Esophagus squamous epithelium (tissue), 5 donors: Measurements from ENCODE around the gene FOCAD. TPM values are rescaled to one million over a fixed set of nuclear protein-coding genes. Genes with fewer than 3 reads are reported as not detected.
A peak's percentile ranks its signal among the peaks of the same experiment; 100 is the strongest.

Experiments used
- DNase-seq: peaks from one replicate; lab custom pipeline; 2025; lab: John Stamatoyannopoulos, UW
- H3K27ac ChIP-seq, 4 donors: fragments of 200-600 bp; sonication (generic); one replicate each; pipeline ENCODE4 v1.5.1; 2016 to 2019; ENCODE audit warnings: mild to moderate bottlenecking in 1 of 4
- H3K27me3 ChIP-seq, 4 donors: fragments of 200-600 bp; sonication (generic); 1 replicate in 3 of 4; 2 replicates in 1 of 4; pipeline versions ENCODE4 v1.5.1 to v1.6.0; 2017 to 2021; ENCODE audit warnings: antibody characterized with exemption in 1 of 4
- H3K36me3 ChIP-seq, 3 donors: fragments of 200-600 bp; sonication (generic); one replicate each; pipeline ENCODE4 v1.5.1; 2016 to 2019
- H3K4me1 ChIP-seq, 3 donors: fragments of 200-600 bp; sonication (generic); one replicate each; pipeline ENCODE4 v1.5.1; 2017 to 2019
- H3K4me3 ChIP-seq, 4 donors: fragments of 200-600 bp; sonication (generic); 1 replicate in 3 of 4; 2 replicates in 1 of 4; pipeline ENCODE4 v1.5.1; 2016 to 2019; ENCODE audit warnings: mild to moderate bottlenecking in 2 of 4, moderate library complexity in 1 of 4
- H3K9me3 ChIP-seq, 3 donors: fragments of 200-600 bp; sonication (generic); one replicate each; pipeline ENCODE4 v1.5.1; 2016 to 2019
- POLR2A ChIP-seq, 4 donors: fragments of 450-650 bp; IDR thresholded peaks; one replicate each; pipeline ENCODE4 v1.6.1; 2017; ENCODE audit warnings: antibody characterized with exemption in 4 of 4, mild to moderate bottlenecking in 4 of 4, moderate library complexity in 3 of 4
- WGBS, 2 donors: methylation state at CpG; one replicate each; pipeline ENCODE4 v1.1.5; 2018; 5-methylcytosine and 5-hydroxymethylcytosine counted together
- intact Hi-C: fragments of 100-400 bp; cut with DNase I; formaldehyde crosslinking; loops from one replicate; pipeline ENCODE4 v1.15.0; 2022
- total RNA-seq, 4 donors: library from RNA; depleted of rRNA; stranded (reverse); fragments of >200 nt; gene quantifications; one replicate each; pipeline ENCODE4 v1.1.0, GENCODE V29; 2016
- TF ChIP-seq, protein P1 (sequence below), 6 experiments: fragments of 450-650 bp in 4 of 6; fragments of 200-600 bp in 2 of 6; sonication (generic) in 2 of 6; IDR thresholded peaks; one replicate each; pipeline ENCODE4 v1.5.1; 2016 to 2019; ENCODE audit warnings: antibody characterized with exemption in 6 of 6, mild to moderate bottlenecking in 4 of 6, moderate library complexity in 4 of 6
- donor health status: DM: yes; HTN: yes; CAD: no.

FOCAD gene
- total RNA-seq, 4 donors from 2014 or later: 20.7 to 34.9 (median 25.5) TPM

DNA sequence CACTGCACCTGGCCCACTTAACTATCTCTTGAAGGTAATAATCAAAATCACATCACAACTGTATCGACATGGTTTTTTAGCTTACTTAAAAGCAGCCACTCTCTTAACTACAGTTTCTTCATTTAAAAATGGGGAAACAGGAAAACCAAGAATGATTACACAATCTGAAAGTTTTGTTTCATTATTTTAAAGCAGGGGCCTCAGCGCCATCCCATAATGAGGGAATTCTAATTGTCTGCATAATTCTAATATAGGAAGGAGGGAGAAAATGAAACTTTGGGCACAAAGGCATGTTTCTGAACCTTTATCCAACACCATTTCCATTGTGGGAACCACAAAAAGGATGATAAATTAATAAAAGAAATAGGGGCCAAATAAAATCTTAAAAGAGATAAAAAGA is 339.8 kb downstream of the FOCAD start:
- 69 to 85% methylated on average over 2 of the region's 2 CpGs for WGBS, 2 donors
- no peak overlapping the region for H3K4me3 ChIP-seq
- H3K9me3 ChIP-seq: no peaks in the 10 kb centered on the region
- no peak overlapping the region for H3K27ac ChIP-seq
- peaks cover 0 to 4% (median 0%) of the 10 kb centered on the region in 3 donors for H3K4me1 ChIP-seq
- H3K36me3 ChIP-seq: no peaks in the 10 kb centered on the region
- DNase-seq: no peak
- intact Hi-C loops: no loop called here
- TF ChIP-seq, protein P1, sequence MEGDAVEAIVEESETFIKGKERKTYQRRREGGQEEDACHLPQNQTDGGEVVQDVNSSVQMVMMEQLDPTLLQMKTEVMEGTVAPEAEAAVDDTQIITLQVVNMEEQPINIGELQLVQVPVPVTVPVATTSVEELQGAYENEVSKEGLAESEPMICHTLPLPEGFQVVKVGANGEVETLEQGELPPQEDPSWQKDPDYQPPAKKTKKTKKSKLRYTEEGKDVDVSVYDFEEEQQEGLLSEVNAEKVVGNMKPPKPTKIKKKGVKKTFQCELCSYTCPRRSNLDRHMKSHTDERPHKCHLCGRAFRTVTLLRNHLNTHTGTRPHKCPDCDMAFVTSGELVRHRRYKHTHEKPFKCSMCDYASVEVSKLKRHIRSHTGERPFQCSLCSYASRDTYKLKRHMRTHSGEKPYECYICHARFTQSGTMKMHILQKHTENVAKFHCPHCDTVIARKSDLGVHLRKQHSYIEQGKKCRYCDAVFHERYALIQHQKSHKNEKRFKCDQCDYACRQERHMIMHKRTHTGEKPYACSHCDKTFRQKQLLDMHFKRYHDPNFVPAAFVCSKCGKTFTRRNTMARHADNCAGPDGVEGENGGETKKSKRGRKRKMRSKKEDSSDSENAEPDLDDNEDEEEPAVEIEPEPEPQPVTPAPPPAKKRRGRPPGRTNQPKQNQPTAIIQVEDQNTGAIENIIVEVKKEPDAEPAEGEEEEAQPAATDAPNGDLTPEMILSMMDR (IDR thresholded peaks at IDR 0.05): no peak
- TF ChIP-seq POLR2A (IDR thresholded peaks at IDR 0.05): no peak
- H3K27me3 ChIP-seq: no peaks in the 10 kb centered on the region

DNA sequence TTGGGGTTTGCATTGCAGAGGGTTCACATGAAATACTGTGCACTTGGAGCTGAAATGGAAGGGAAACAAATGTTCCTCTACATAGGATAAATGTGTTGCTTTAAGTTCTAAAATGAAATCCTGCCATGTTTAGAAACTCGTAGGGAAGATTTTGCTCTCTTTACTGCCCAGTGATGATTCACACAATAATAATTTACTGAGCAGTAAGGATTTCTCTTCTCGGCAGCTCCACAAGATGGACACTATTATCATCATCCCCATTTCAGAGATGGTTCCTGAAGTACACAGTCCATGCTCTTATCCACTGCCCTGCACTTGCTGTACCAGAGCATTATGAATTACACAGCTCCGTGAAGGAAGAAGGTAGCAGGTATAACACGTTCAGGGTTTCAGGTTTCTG is 343.2 kb downstream of the FOCAD start:
- H3K4me1 ChIP-seq: peaks cover 7 to 28% (median 7%) of the 10 kb centered on the region in 3 donors
- H3K27me3 ChIP-seq: no peaks in the 10 kb centered on the region
- H3K4me3 ChIP-seq: no peak overlapping the region
- no peak for TF ChIP-seq POLR2A (IDR thresholded peaks at IDR 0.05)
- TF ChIP-seq, protein P1 (IDR thresholded peaks at IDR 0.05): no peak
- H3K27ac ChIP-seq: no peak overlapping the region
- DNase-seq: no peak
- no peaks in the 10 kb centered on the region for H3K9me3 ChIP-seq
- intact Hi-C loops: no loop called here
- no peaks in the 10 kb centered on the region for H3K36me3 ChIP-seq
- 59 to 70% methylated on average over 4 of the region's 4 CpGs for WGBS, 2 donors

- TF ChIP-seq, protein P1 (IDR thresholded peaks at IDR 0.05): no peak
- TF ChIP-seq POLR2A (IDR thresholded peaks at IDR 0.05): no peak
- WGBS, 2 donors: 35 to 54% methylated on average over 3 of the region's 3 CpGs
- Histone ChIP-seq H3K4me3 (no peak overlapping the region), H3K27ac (peak overlapping the region in 1 of 4 donors; percentile 23), H3K36me3 (no peaks in the 10 kb centered on the region), H3K27me3 (no peaks in the 10 kb centered on the region), H3K4me1 (peaks cover 7 to 28% (median 7%) of the 10 kb centered on the region in 3 donors), H3K9me3 (no peaks in the 10 kb centered on the region)
- no peak for DNase-seq
- intact Hi-C loops: no loop called here
These were observed 344.4 kb downstream of the FOCAD start for GRCh38 chr9:21028466-21028865.

DNA sequence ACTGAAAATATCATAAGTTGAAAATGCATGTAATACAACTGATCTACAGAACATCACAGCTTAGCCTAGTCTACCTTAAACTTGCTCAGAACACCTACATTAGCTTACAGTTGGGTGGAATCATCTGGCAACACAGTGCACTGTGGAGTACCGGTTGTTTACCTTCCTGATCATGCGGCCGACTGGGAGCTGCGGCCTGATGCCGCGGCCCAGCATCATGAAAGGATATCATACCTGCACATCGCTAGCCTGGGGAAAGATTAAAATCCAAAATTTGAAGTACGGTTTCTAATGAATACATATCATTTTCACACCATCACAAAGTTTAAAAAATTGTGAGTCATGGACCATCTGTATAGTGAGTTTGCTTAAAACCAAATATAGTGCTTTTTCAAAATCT is 345.6 kb downstream of the FOCAD start:
- TF ChIP-seq, protein P1 (IDR thresholded peaks at IDR 0.05): no peak
- TF ChIP-seq POLR2A (IDR thresholded peaks at IDR 0.05): no peak
- H3K9me3 ChIP-seq: no peaks in the 10 kb centered on the region
- H3K27ac ChIP-seq: peak overlapping the region in 1 of 4 donors; percentile 76
- intact Hi-C loops: no loop called here
- no peaks in the 10 kb centered on the region for H3K36me3 ChIP-seq
- H3K4me3 ChIP-seq: no peak overlapping the region
- H3K27me3 ChIP-seq: no peaks in the 10 kb centered on the region
- H3K4me1 ChIP-seq: peaks cover 7 to 28% (median 7%) of the 10 kb centered on the region in 3 donors
- DNase-seq: no peak
- WGBS, 2 donors: 72 to 73% methylated on average over 8 of the region's 8 CpGs

GRCh38 chr9:21030389-21031035 is 346.5 kb downstream of the FOCAD start:
- intact Hi-C loops: no loop called here

More at GRCh38 chr9:21030389-21031035, 346.5 kb downstream of the FOCAD start:
- 65 to 67% methylated on average over 5 of the region's 5 CpGs for WGBS, 2 donors
- Histone ChIP-seq H3K36me3 (no peaks in the 10 kb centered on the region), H3K4me1 (peaks cover 7 to 28% (median 7%) of the 10 kb centered on the region in 3 donors), H3K27ac (peak overlapping the region; percentile 49 to 89 (median 80)), H3K27me3 (no peaks in the 10 kb centered on the region), H3K4me3 (peak overlapping the region; percentile 46 to 74 (median 61)), H3K9me3 (no peaks in the 10 kb centered on the region)
- TF ChIP-seq POLR2A (IDR thresholded peaks at IDR 0.05): no peak
- TF ChIP-seq, protein P1 (IDR thresholded peaks at IDR 0.05): no peak
- no peak for DNase-seq
